HEK293 (cell line): ENCODE data around the gene CYP26A1.
A peak's percentile ranks its signal among the peaks of the same experiment; 100 is the strongest.

Experiments
- CTCF ChIA-PET: fragments of 350-600 bp; formaldehyde crosslinking; extraction: SDS; loops from one replicate; lab custom pipeline; 2021; ENCODE audit warnings: antibody characterized with exemption; lab: Yijun Ruan, JAX
- POLR2A ChIA-PET: fragments of 300-600 bp; formaldehyde crosslinking; extraction: SDS; loops from one replicate; lab custom pipeline; 2020; ENCODE audit warnings: antibody characterized with exemption, inconsistent platforms; lab: Yijun Ruan, JAX
- H3K27ac ChIP-seq: fragments of 200-500 bp; sonication (Bioruptor generic); 2 replicates; pipeline ENCODE4 v1.5.1; 2014; ENCODE audit warnings: low read depth, low read length, control low read depth, inconsistent platforms; ENCODE audit errors: extremely low read depth
- H3K36me3 ChIP-seq, 2 experiments: fragments of 200-500 bp in 1 of 2; sonication (Bioruptor generic) in 1 of 2; 1 replicate in 1 of 2; 2 replicates in 1 of 2; pipeline ENCODE4 v1.5.1; 2014 to 2017; ENCODE audit warnings: inconsistent platforms in 2 of 2, low read length in 2 of 2; ENCODE audit not compliant: control insufficient read depth in 2 of 2, insufficient read depth in 1 of 2
- H3K4me1 ChIP-seq: fragments of 200-500 bp; sonication (Bioruptor generic); 2 replicates; pipeline ENCODE4 v1.5.1; 2014; ENCODE audit warnings: mild to moderate bottlenecking, low read length, inconsistent platforms; ENCODE audit not compliant: control insufficient read depth, insufficient read depth
- H3K4me3 ChIP-seq: 2 replicates; pipeline ENCODE4 v1.5.1; 2011; ENCODE audit warnings: low read depth, mild to moderate bottlenecking, control low read depth, low read length, moderate library complexity
- H3K9me3 ChIP-seq: fragments of 200-500 bp; sonication (Bioruptor generic); 2 replicates; pipeline ENCODE4 v1.5.1; 2014; ENCODE audit warnings: low read depth, low read length, inconsistent platforms; ENCODE audit not compliant: control insufficient read depth, insufficient read depth
- BCL11A ChIP-seq: fragments of 450-650 bp; formaldehyde crosslinking; IDR thresholded peaks from 2 replicates; pipeline ENCODE4 v1.5.1; 2016; ENCODE audit warnings: low read depth, missing biosample characterization, missing genetic modification characterization
- BCL11B ChIP-seq: fragments of 450-650 bp; formaldehyde crosslinking; IDR thresholded peaks from 2 replicates; pipeline ENCODE4 v1.5.1; 2016; ENCODE audit warnings: low read depth, missing biosample characterization, missing genetic modification characterization
- GLIS2 ChIP-seq: fragments of 450-650 bp; formaldehyde crosslinking; IDR thresholded peaks from 2 replicates; pipeline ENCODE4 v1.5.1; 2016; ENCODE audit warnings: missing biosample characterization, missing genetic modification characterization
- KLF10 ChIP-seq: fragments of 450-650 bp; IDR thresholded peaks from 2 replicates; pipeline ENCODE4 v1.5.1; 2018; ENCODE audit warnings: missing biosample characterization, mild to moderate bottlenecking, missing genetic modification characterization
- KLF9 ChIP-seq: fragments of 450-650 bp; formaldehyde crosslinking; IDR thresholded peaks from 2 replicates; pipeline ENCODE4 v1.5.1; 2016; ENCODE audit warnings: missing biosample characterization, missing genetic modification characterization, low read depth
- MYNN ChIP-seq: fragments of 450-650 bp; formaldehyde crosslinking; IDR thresholded peaks from 2 replicates; pipeline ENCODE4 v1.5.1; 2016; ENCODE audit warnings: missing biosample characterization, missing genetic modification characterization, borderline replicate concordance
- REPIN1 ChIP-seq: fragments of 450-650 bp; formaldehyde crosslinking; IDR thresholded peaks from 2 replicates; pipeline ENCODE4 v1.5.1; 2017; ENCODE audit warnings: missing biosample characterization, missing genetic modification characterization, low read depth
- SP2 ChIP-seq: fragments of 450-650 bp; formaldehyde crosslinking; IDR thresholded peaks from 2 replicates; pipeline ENCODE4 v1.5.1; 2016; ENCODE audit warnings: missing biosample characterization, missing genetic modification characterization
- ZNF133 ChIP-seq: fragments of 450-650 bp; formaldehyde crosslinking; IDR thresholded peaks from 2 replicates; pipeline ENCODE4 v1.5.1; 2016; ENCODE audit warnings: missing biosample characterization, missing genetic modification characterization
- ZNF169 ChIP-seq: fragments of 450-650 bp; formaldehyde crosslinking; IDR thresholded peaks from 2 replicates; pipeline ENCODE4 v1.5.1; 2016; ENCODE audit warnings: missing biosample characterization, missing genetic modification characterization
- ZNF211 ChIP-seq: fragments of 450-650 bp; formaldehyde crosslinking; IDR thresholded peaks from 2 replicates; pipeline ENCODE4 v1.5.1; 2016; ENCODE audit warnings: low read depth, missing biosample characterization, missing genetic modification characterization
- ZNF292 ChIP-seq: fragments of 450-650 bp; formaldehyde crosslinking; IDR thresholded peaks from 2 replicates; pipeline ENCODE4 v1.5.1; 2016; ENCODE audit warnings: low read depth, missing biosample characterization, missing genetic modification characterization, borderline replicate concordance
- ZNF302 ChIP-seq: fragments of 450-650 bp; formaldehyde crosslinking; IDR thresholded peaks from 2 replicates; pipeline ENCODE4 v1.5.1; 2016; ENCODE audit warnings: missing biosample characterization, missing genetic modification characterization, low read depth
- ZNF366 ChIP-seq: fragments of 450-650 bp; formaldehyde crosslinking; conservative IDR thresholded peaks from 2 replicates; pipeline ENCODE4 v1.5.1; 2016; ENCODE audit warnings: missing biosample characterization, missing genetic modification characterization
- ZNF423 ChIP-seq: fragments of 450-650 bp; formaldehyde crosslinking; IDR thresholded peaks from 2 replicates; pipeline ENCODE4 v1.5.1; 2016; ENCODE audit warnings: missing biosample characterization, missing genetic modification characterization
- ZNF510 ChIP-seq: fragments of 450-650 bp; formaldehyde crosslinking; IDR thresholded peaks from 2 replicates; pipeline ENCODE4 v1.5.1; 2018; ENCODE audit warnings: mild to moderate bottlenecking, missing genetic modification characterization, missing biosample characterization; ENCODE audit not compliant: insufficient replicate concordance
- ZNF596 ChIP-seq: fragments of 450-650 bp; IDR thresholded peaks from 2 replicates; pipeline ENCODE4 v1.5.0; 2018; ENCODE audit warnings: missing biosample characterization, mild to moderate bottlenecking, missing genetic modification characterization, moderate library complexity
- ZNF600 ChIP-seq: fragments of 450-650 bp; formaldehyde crosslinking; IDR thresholded peaks from 2 replicates; pipeline ENCODE4 v1.5.1; 2016; ENCODE audit warnings: missing biosample characterization, missing genetic modification characterization
- ZNF654 ChIP-seq: fragments of 450-650 bp; formaldehyde crosslinking; IDR thresholded peaks from 2 replicates; pipeline ENCODE4 v1.5.1; 2016; ENCODE audit warnings: low read depth, missing biosample characterization, missing genetic modification characterization
- ZNF768 ChIP-seq: fragments of 450-650 bp; formaldehyde crosslinking; IDR thresholded peaks from 2 replicates; pipeline ENCODE4 v1.5.1; 2018; ENCODE audit warnings: missing biosample characterization, mild to moderate bottlenecking, missing genetic modification characterization
- ZNF777 ChIP-seq: fragments of 450-650 bp; formaldehyde crosslinking; IDR thresholded peaks from 2 replicates; pipeline ENCODE4 v1.5.1; 2017; ENCODE audit warnings: missing biosample characterization, missing genetic modification characterization, borderline replicate concordance
- ZSCAN30 ChIP-seq: fragments of 450-650 bp; IDR thresholded peaks from 2 replicates; pipeline ENCODE4 v1.5.1; 2018; ENCODE audit warnings: missing biosample characterization, mild to moderate bottlenecking, missing genetic modification characterization, moderate library complexity
- TF ChIP-seq, protein P1 (sequence below): fragments of 450-650 bp; formaldehyde crosslinking; IDR thresholded peaks from 2 replicates; pipeline ENCODE4 v1.5.1; 2017; ENCODE audit warnings: missing biosample characterization, missing genetic modification characterization
- TF ChIP-seq, protein P2 (sequence below): fragments of 450-650 bp; formaldehyde crosslinking; IDR thresholded peaks from 2 replicates; pipeline ENCODE4 v1.5.1; 2016; ENCODE audit warnings: missing biosample characterization, missing genetic modification characterization
- TF ChIP-seq, protein P3 (sequence below): fragments of 450-650 bp; formaldehyde crosslinking; IDR thresholded peaks from 2 replicates; pipeline ENCODE4 v1.5.1; 2016; ENCODE audit warnings: missing biosample characterization, missing genetic modification characterization

CYP26A1 gene

DNA sequence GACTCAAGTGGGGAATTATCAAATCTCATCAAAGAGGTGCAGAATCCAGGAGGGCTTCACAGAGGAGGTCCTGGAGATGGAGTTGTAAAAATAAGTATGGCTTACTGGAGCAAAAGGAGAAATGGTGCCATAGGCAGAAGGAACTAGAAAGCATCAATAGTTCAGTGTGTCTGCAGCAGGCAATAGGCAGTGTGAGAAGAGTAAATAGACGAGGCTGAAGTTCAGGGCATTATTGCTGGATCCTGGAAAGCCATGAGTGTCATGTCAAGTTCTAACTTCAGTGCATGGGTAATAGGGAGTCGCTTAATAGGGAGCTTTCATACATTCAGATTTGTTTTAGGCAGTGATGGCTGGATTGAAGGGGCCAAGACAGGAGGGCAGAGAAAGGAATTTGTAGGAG lies 39.3 kb downstream of the CYP26A1 start:
- Histone ChIP-seq H3K27ac (no peak overlapping the region), H3K36me3 (no peaks in the 10 kb centered on the region), H3K4me3 (no peak overlapping the region), H3K4me1 (no peaks in the 10 kb centered on the region), H3K9me3 (no peaks in the 10 kb centered on the region)
- no peak for TF ChIP-seq ZNF133 (tag by site-specific recombination)
- no peak for TF ChIP-seq SP2 (tag by site-specific recombination)
- TF ChIP-seq, protein P1, sequence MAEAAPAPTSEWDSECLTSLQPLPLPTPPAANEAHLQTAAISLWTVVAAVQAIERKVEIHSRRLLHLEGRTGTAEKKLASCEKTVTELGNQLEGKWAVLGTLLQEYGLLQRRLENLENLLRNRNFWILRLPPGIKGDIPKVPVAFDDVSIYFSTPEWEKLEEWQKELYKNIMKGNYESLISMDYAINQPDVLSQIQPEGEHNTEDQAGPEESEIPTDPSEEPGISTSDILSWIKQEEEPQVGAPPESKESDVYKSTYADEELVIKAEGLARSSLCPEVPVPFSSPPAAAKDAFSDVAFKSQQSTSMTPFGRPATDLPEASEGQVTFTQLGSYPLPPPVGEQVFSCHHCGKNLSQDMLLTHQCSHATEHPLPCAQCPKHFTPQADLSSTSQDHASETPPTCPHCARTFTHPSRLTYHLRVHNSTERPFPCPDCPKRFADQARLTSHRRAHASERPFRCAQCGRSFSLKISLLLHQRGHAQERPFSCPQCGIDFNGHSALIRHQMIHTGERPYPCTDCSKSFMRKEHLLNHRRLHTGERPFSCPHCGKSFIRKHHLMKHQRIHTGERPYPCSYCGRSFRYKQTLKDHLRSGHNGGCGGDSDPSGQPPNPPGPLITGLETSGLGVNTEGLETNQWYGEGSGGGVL (tag by site-specific recombination) = no peak
- no peak for TF ChIP-seq ZNF768 (tag by site-specific recombination)
- no peak for TF ChIP-seq ZNF596
- TF ChIP-seq BCL11A (tag by site-specific recombination) = no peak
- TF ChIP-seq ZNF169 (tag by site-specific recombination) = no peak
- TF ChIP-seq ZNF423 (tag by site-specific recombination) = no peak
- TF ChIP-seq REPIN1 (tag by site-specific recombination) = no peak
- no peak for TF ChIP-seq ZNF292 (tag by site-specific recombination)
- no peak for TF ChIP-seq ZNF777
- POLR2A ChIA-PET = no interaction called here
- CTCF ChIA-PET = no interaction called here

DNA sequence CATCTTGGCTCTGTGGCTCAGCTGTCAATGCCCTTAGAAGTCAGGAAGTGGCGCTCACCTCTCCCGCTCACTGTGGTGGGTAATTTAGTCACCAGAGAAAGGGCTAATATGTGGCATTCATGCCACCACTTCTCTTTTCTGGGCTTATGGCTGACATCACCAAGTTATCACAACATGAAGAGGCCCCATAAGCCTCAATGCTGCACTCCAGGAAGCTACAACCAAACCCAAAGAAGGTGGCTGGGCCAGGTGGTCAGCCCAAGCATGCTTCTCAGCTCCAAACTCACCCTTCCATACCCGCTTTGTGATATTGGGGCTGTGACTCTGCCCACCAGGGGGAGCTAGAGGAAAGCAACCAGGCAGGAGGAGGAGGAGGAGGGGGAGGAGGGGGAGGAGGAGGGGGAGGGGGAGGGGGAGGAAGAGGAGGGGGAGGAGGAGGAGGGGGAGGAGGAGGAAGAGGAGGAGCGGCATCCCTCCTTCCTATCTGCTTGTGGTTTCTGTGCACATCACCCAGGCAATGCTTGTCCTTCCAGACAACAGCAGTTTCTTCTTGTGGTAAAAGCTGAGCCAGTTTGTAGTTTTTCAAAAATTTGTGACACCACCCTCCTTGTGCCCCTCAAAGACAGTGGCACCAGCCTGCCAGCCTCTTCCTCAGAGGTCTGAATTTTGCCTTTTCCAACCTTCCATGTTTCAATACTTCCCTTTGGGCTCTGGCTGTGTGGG lies 42.1 kb downstream of the CYP26A1 start:
- no peak overlapping the region for H3K27ac ChIP-seq
- H3K36me3 ChIP-seq = no peaks in the 10 kb centered on the region
- CTCF ChIA-PET = interaction anchor here (0.5 to 3.5 kb wide), 33 partner anchors 9 to 1738 kb away, joined by 3 to 24 read pairs (median 3); partner anchors contain the start of gene MYOF
- H3K4me3 ChIP-seq = no peak overlapping the region
- POLR2A ChIA-PET = no interaction called here
- H3K4me1 ChIP-seq = no peaks in the 10 kb centered on the region
- no peaks in the 10 kb centered on the region for H3K9me3 ChIP-seq
- TF ChIP-seq ZSCAN30 (tag by site-specific recombination) (no peak), GLIS2 (tag by site-specific recombination) (no peak), ZNF211 (no peak), BCL11B (tag by site-specific recombination) (no peak), KLF9 (tag by site-specific recombination) (no peak), ZNF654 (tag by site-specific recombination) (peak; percentile 39; the same call in 1 of the 2 replicates), ZNF600 (tag by site-specific recombination) (0 out of 2 replicates have a peak, but pooled peaks have one; percentile 40), MYNN (tag by site-specific recombination) (no peak), KLF10 (tag by site-specific recombination) (no peak), ZNF366 (tag by site-specific recombination) (no peak), ZNF302 (tag by site-specific recombination) (no peak), ZNF510 (tag by site-specific recombination) (no peak)
- TF ChIP-seq, protein P1 (tag by site-specific recombination) = no peak
- TF ChIP-seq, protein P2, sequence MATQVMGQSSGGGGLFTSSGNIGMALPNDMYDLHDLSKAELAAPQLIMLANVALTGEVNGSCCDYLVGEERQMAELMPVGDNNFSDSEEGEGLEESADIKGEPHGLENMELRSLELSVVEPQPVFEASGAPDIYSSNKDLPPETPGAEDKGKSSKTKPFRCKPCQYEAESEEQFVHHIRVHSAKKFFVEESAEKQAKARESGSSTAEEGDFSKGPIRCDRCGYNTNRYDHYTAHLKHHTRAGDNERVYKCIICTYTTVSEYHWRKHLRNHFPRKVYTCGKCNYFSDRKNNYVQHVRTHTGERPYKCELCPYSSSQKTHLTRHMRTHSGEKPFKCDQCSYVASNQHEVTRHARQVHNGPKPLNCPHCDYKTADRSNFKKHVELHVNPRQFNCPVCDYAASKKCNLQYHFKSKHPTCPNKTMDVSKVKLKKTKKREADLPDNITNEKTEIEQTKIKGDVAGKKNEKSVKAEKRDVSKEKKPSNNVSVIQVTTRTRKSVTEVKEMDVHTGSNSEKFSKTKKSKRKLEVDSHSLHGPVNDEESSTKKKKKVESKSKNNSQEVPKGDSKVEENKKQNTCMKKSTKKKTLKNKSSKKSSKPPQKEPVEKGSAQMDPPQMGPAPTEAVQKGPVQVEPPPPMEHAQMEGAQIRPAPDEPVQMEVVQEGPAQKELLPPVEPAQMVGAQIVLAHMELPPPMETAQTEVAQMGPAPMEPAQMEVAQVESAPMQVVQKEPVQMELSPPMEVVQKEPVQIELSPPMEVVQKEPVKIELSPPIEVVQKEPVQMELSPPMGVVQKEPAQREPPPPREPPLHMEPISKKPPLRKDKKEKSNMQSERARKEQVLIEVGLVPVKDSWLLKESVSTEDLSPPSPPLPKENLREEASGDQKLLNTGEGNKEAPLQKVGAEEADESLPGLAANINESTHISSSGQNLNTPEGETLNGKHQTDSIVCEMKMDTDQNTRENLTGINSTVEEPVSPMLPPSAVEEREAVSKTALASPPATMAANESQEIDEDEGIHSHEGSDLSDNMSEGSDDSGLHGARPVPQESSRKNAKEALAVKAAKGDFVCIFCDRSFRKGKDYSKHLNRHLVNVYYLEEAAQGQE (tag by site-specific recombination) = no peak
- TF ChIP-seq, protein P3, sequence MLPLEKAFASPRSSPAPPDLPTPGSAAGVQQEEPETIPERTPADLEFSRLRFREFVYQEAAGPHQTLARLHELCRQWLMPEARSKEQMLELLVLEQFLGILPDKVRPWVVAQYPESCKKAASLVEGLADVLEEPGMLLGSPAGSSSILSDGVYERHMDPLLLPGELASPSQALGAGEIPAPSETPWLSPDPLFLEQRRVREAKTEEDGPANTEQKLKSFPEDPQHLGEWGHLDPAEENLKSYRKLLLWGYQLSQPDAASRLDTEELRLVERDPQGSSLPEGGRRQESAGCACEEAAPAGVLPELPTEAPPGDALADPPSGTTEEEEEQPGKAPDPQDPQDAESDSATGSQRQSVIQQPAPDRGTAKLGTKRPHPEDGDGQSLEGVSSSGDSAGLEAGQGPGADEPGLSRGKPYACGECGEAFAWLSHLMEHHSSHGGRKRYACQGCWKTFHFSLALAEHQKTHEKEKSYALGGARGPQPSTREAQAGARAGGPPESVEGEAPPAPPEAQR = no peak
